A549 treated with Mapracorat at 1 μM for 4 hours (cell line): Measurements from ENCODE around the gene ODAPH. TPM values are rescaled to one million over a fixed set of nuclear protein-coding genes. Genes with fewer than 3 reads are reported as not detected.

Experiments used
- total RNA-seq: library from RNA; stranded (reverse); fragments of 200-300 nt; extraction: Qiagen RNA extraction; gene quantifications from 5 replicates; pipeline ENCODE4 v1.2.3, GENCODE V29; 2022

The ODAPH gene, protein sequence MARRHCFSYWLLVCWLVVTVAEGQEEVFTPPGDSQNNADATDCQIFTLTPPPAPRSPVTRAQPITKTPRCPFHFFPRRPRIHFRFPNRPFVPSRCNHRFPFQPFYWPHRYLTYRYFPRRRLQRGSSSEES
- total RNA-seq: 0.14 to 0.21 TPM in 2 of 5 replicates, not detected in the others

DNA sequence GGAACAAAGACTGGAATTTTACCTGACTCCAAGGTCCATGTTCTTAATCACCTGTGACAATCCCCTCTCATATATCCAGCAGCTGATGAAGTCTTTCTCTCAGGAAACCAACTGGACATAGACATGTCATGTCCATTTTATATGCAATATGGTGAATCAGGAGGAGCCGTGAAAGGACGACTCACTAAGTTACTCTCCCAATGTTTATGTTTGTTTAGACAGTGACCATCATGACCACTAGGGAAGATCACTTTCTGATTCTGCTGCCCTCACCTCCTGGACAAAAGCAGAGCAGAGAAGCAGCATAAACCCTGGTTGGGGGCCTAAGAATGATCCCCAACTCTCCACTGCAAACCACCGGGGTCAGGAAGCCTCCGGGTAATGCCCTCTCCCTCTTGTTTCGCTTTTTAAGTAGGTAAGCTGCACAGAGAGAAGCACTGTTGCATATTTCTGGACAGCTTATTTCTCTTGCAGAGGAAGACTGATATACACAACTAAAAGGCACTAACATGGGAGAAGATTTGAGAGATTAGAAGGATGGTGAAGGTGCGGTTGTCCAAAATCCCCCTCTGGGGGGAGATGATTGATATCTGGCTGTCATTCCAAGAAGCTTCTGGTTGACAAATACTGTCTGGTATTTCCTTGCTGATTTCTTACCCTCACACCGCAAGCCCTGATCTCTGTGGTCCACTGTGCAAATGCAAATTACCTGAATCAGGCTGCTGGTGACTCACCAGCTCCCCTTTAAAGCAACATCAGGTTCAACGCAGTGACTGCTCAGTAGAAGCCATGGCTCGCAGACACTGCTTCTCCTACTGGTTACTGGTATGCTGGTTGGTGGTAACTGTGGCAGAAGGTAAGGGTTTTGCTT lies at the start of gene ODAPH:
TSS of gene ODAPH (plus strand) at position 773 of the 871 bp plus-strand sequence. CDS start at position 790, 17 bp downstream.

DNA sequence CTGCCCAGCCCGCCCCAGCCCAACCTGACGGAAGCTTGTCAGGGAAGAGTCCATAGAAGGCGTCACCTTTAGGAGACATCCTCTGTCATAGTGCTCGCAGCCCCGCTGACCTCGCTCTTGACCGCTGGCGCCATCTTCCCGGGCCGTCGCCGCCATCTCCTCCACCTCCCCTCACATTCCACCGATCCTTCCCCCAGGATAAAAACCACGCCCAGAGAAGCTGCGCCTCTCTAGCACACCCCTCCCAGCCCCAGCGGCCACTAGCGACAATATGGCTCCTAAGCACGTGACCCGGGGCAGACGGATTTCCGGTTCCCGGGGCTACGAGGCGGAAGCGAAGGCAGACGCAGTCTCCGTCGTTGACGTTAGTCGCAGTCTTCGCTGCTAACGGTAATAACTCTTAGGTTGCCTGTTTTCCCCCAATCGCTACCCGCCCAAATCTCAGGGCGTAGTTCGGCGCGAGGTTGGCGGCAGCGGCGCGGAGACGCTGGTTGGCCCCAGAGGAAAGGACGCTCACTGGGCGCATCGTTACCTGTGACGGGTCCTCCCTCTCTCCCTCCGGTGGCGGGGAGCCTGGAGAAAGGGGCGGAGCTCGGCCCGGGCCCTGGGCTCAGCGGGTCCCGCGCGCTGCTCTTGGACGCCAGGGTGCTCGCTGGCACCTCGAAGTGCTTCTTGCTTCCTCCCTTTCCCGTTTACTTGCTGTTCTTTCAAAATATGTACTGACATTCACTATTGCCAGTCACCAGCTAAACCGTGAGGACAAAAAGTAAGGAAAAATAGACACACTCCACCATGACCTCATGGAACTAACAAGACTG lies 41.5 kb upstream of the ODAPH start, which contains the start of the genes RCHY1 and THAP6:
TSS of gene RCHY1 (minus strand) at position 273 of the 818 bp plus-strand sequence. CDS start at position 156, 117 bp downstream.
TSS of gene THAP6 (plus strand) at position 343 of the 818 bp plus-strand sequence. CDS start 980 bp downstream, outside the sequence.

Other genes starting within 250 kb of the ODAPH start
- gene RCHY1, start 41.7 kb upstream of the ODAPH start, total RNA-seq: 13.2 to 18.6 TPM (median 15.4 TPM) in 5 replicates
- gene THAP6, start 41.6 kb upstream of the ODAPH start, total RNA-seq: 5.0 to 6.6 TPM (median 6.1 TPM) in 5 replicates
- 0.82 to 1.0 TPM (median 0.91 TPM) in 5 replicates for gene CDKL2, start 74.5 kb downstream of the ODAPH start, total RNA-seq
- gene G3BP2, start 117.3 kb downstream of the ODAPH start, total RNA-seq: 65.4 to 90.7 TPM (median 79.1 TPM) in 5 replicates
- 20.2 to 24.1 TPM (median 22.7 TPM) in 5 replicates for gene USO1, start 168.5 kb downstream of the ODAPH start, total RNA-seq